HG03060 (cell line): ENCODE data around the gene GRK2.
A peak's percentile ranks its signal among the peaks of the same experiment; 100 is the strongest.

Experiments
- ATAC-seq: cut with Tn5 transposase; IDR thresholded peaks from one replicate; pipeline ENCODE4 v1.9.1; 2021; ENCODE audit warnings: low read depth, moderate number of reproducible peaks; ENCODE audit not compliant: unreplicated experiment

Gene GRK2

GRCh38 chr11:67269401-67270255, 3.4 kb downstream of the GRK2 start:
- ATAC-seq: no peak

- no peak for ATAC-seq
Measured at GRCh38 chr11:67270256-67271204, 4.3 kb downstream of the GRK2 start.

GRCh38 chr11:67271205-67271540, 4.9 kb downstream of the GRK2 start:
- no peak for ATAC-seq

- no peak for ATAC-seq
Measured at GRCh38 chr11:67271541-67272284, 5.4 kb downstream of the GRK2 start.

GRCh38 chr11:67272327-67273259, 6.3 kb downstream of the GRK2 start:
- no peak for ATAC-seq

- ATAC-seq: no peak
Measured at GRCh38 chr11:67273260-67273990, 7.2 kb downstream of the GRK2 start.

- no peak for ATAC-seq
Measured at GRCh38 chr11:67274768-67275605, 8.7 kb downstream of the GRK2 start.

- no peak for ATAC-seq
Measured at GRCh38 chr11:67275606-67276409, 9.5 kb downstream of the GRK2 start.

- ATAC-seq: no peak
Measured at GRCh38 chr11:67276781-67277230, 10.5 kb downstream of the GRK2 start.

- peak; percentile 45 for ATAC-seq
Measured at GRCh38 chr11:67277231-67277961, 11.1 kb downstream of the GRK2 start.

GRCh38 chr11:67278135-67278938, 12.1 kb downstream of the GRK2 start:
- ATAC-seq: no peak

GRCh38 chr11:67278939-67279588, 12.8 kb downstream of the GRK2 start:
- no peak for ATAC-seq

GRCh38 chr11:67279589-67280340, 13.5 kb downstream of the GRK2 start:
- ATAC-seq: no peak

- no peak for ATAC-seq
Measured at GRCh38 chr11:67280341-67280787, 14.1 kb downstream of the GRK2 start.
